Activated CD4-positive, alpha-beta T cell treated with anti-CD3 and anti-CD28 coated beads, Interleukin-2, amount 50 U/mL, for 1 hour (primary cell): ENCODE measurements around the gene GDF10.
A peak's percentile ranks its signal among the peaks of the same experiment; 100 is the strongest.

ENCODE experiments used
- DNase-seq: peaks from one replicate; pipeline ENCODE4 v3.0.0-alpha.2; 2020

GDF10 gene

GRCh38 chr10:47295411-47295810, 4.6 kb upstream of the GDF10 start:
- DNase-seq, result no peak

DNA sequence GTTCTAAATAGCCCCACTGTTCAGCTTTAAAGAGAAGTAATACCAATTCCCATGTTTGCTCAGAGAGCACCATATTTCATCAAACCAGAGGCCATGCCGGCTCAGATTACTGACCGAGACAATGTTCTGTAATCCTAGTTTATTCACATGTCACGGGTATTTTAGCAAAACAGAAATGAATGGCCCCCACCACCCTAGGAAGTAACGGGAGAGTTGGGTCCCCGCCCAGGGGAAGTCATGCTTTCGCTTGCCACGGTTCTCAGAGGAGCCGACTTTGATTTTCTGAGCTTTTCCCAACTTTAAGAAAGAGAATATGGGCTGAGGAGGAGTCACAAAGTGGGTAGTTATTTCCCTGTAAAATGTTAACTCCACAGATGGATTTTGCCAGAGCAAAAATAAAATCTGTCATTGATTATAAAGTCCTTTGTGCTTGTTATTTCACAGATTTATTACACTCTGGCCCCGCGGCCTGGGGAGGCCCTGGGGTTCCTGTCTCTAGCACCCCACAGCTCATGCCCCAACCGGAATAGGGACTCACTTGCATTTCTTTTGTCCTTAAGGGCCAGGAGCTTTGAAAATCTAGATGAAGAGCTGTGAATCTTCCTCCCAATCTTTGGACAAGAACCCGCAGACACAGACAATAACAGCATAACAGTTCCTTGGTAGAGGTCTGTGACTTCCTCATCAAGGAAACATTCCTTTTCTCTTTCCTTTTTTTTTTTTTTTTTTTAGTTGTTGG, 3.7 kb upstream of the GDF10 start:
- no peak for DNase-seq

GRCh38 chr10:47296941-47297340, 3.1 kb upstream of the GDF10 start:
- no peak for DNase-seq

DNA sequence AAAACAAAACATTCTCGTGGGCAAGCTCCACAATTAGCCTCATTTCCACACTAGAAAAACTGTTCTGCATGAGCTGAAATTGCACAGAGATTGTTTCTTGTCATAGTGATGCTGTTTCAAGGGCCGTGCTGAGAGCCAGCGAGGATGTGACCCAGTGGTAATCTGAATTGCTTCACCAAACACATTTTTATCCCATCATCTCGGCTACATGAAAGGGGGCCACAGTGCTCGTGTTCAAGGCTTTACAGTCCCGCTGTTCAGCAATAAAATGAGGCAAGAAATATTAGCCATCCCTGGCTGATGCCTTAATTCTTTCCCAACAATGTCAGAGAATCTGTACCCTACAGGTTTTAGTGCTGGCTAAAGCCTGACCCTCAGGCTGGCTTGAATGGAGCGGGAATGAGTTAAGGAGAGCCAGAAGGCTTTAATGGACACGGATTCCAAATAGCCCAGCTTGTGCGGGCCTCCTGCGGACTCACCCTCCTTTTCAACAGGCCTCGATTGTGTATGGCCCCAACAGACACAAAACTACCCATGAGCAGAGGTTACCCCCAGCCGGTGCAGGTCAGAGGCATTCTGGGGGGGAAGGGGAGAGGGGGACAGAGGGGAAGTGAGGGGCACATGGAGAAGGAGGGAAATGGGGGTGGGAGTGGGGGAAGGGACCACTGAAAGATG, 2.0 kb upstream of the GDF10 start:
- no peak for DNase-seq

- no peak for DNase-seq
These were observed 1.3 kb upstream of the GDF10 start for GRCh38 chr10:47298715-47299114.

DNA sequence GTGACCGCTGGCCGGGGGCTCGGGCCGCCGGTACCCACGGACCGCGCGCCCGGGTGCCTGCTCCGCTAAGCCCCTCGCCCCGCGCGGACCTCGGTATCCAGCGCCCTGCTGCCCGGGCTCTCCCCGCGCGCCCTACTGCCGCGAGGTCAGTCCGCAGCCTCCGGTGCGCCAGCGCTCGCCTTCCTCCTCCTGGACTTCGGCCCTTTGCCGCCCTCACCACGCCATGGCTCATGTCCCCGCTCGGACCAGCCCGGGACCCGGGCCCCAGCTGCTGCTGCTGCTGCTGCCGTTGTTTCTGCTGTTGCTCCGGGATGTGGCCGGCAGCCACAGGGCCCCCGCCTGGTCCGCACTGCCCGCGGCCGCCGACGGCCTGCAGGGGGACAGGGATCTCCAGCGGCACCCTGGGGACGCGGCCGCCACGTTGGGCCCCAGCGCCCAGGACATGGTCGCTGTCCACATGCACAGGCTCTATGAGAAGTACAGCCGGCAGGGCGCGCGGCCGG, 483 bp downstream of the GDF10 start:
- DNase-seq, result no peak

DNA sequence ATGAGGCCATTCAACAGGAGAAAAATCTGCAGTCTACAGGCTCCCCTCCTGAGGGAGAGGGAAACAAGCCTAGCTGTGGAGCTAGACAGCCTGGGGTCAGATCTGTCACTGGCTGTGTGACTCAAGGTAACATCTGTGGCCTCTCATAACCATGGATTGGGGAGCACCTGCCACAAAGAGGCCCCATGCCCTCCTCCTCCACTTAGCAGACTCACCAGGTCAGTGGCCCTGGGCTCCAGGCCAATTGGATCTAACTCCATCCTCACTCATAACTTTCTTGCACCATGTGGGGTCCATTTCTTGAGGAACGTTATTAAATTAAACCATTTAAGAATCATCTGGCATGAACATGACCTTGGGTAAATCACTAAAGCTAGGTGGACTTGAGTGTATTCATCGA, 1.8 kb downstream of the GDF10 start:
- DNase-seq, result no peak

DNA sequence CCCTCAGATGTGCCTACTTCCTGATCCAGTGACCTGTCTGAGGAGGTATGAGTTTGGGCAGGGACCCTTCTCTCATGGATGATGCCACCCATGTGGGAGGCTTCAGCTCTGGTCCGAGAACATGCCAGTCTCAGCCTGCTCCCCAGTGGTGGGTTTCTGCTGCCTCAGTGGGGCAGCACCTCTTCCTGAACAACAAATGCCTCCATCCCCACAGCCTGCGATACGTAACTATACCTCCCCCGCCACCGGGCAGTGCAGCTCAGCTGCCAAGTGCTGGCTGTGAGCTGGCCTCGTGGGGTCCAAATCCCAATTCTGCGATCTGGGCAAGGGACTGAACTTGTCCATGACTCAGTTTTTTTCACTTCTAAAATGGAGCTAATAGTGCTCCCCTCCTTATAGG, 3.1 kb downstream of the GDF10 start:
- no peak for DNase-seq

DNA sequence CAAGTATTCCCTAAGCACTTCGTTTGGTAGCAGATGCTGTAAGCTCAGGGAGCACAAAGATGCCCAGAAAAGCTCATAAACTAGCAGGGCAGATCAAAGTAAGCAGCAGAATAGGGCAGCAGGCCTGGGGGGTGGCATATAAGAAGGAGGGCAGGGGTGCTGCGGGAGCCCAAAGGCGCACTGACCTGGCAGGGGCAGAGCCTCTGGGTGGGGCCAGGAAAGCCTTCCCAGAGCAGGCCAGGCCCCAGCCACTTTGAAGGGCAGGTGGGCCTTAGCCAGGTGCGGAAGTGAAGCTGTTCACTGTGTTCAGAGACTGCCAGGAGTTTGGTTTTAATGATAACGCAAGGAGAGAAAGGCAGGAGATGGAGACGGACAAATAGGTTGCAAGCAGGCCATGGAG, 3.9 kb downstream of the GDF10 start:
- no peak for DNase-seq

GRCh38 chr10:47305566-47305965, 5.6 kb downstream of the GDF10 start:
- no peak for DNase-seq

DNA sequence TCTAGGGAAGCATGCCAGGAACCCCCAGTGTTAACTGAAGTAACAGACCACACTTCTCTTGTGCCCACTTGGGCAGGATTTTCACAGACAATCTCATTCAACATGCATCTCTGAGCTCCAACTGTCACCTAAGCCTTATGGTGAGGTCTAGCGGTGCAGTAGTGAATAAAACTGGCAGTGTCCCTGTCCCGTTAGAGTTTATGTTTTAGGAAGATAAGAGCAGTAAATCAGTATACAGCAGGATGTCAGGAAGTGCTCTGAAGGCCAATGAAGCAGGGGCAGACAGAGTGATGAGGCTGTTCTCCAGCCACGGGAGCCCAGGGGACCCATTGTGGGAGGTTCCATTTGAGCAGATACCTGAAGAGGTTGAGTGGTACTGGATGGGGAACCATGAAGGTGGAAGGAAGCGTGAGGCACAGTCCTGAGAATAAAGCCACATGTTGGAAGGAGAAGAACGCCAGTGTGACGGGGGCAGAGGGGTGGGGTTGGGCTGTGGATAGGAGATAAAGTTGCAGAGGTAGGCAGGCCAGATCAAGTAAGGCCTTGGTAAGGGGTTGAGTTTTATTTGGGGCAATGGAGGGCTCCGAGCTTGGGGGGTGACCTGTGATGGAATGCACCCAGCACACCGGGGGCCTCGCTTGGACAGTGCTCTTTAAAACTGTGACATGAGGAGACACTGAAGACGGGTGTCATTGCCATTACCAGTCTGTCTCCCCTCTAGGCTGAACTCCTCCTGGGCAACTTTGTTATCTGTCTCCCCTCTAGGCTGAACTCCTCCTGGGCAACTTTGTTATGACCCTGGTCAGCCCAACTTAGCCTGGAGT, 6.6 kb downstream of the GDF10 start:
- DNase-seq, result no peak

DNA sequence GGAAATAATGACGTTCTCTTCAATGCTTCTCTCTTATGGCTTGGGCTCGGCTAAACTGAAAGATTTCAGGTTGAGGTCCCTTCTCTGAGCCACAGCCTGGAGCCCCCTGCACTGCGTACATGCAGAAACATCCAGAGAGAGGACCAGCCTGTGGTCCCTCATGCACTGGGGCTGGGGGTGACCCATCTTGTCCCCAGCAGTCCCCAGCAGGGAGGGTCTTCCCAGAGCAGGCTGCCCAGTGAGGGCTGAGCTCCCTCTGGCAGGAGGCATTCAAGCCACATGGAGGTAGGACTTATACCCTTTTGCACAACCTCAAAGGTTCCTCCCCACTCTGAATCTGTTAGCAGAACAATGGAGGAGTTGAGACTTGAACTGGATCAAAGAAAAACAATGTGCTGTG, 7.4 kb downstream of the GDF10 start:
- DNase-seq, result no peak

GRCh38 chr10:47308775-47309174, 8.8 kb downstream of the GDF10 start:
- DNase-seq, result no peak

DNA sequence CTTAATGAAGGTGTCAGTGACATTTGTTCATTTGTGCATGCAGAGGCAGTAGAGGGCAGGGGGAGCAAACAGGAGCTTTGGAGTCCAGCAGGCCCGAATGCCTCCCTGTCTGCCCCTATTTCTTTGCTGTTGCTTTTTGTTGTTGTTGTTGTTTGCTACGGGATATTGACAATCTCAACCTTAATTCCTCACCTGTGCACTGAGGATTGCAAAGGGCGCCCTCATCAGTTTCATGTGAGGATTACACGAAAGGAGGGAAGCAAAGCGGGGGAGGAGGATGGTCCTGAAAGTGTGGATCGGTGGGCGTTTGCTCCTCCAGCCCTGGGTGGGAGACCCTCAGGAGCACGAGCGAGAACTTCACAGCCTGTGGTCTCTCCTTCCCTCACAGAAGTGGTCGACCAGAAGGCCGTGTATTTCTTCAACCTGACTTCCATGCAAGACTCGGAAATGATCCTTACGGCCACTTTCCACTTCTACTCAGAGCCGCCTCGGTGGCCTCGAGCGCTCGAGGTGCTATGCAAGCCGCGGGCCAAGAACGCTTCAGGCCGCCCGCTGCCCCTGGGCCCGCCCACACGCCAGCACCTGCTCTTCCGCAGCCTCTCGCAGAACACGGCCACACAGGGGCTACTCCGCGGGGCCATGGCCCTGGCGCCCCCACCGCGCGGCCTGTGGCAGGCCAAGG, 9.6 kb downstream of the GDF10 start:
- no peak for DNase-seq

DNA sequence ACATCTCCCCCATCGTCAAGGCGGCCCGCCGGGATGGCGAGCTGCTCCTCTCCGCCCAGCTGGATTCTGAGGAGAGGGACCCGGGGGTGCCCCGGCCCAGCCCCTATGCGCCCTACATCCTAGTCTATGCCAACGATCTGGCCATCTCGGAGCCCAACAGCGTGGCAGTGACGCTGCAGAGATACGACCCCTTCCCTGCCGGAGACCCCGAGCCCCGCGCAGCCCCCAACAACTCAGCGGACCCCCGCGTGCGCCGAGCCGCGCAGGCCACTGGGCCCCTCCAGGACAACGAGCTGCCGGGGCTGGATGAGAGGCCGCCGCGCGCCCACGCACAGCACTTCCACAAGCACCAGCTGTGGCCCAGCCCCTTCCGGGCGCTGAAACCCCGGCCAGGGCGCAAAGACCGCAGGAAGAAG, 10.1 kb downstream of the GDF10 start:
- no peak for DNase-seq

- DNase-seq, result peak; percentile 47
These were observed 11.4 kb downstream of the GDF10 start for GRCh38 chr10:47311193-47311931.

GRCh38 chr10:47311932-47312662, 12.1 kb downstream of the GDF10 start:
- DNase-seq, result peak; percentile 84

DNA sequence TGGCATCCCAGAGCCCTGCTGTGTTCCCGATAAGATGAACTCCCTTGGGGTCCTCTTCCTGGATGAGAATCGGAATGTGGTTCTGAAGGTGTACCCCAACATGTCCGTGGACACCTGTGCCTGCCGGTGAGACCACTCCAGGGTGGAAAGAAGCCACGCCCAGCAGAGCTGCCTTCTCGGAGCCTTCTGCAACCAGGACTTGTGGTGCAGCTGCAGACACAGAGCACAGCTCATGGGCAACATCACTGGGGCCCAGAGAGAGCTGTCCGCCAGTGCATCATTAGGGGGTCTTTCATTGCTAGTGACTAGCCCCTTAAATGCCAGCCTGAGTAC, 12.6 kb downstream of the GDF10 start:
- no peak for DNase-seq

GRCh38 chr10:47314416-47314970, 14.5 kb downstream of the GDF10 start:
- no peak for DNase-seq

- DNase-seq, result no peak
These were observed 15.4 kb downstream of the GDF10 start for GRCh38 chr10:47315421-47315820.

- no peak for DNase-seq
These were observed 16.1 kb downstream of the GDF10 start for GRCh38 chr10:47316131-47316530.
